Measurements from ENCODE around the gene SULT1C4. TPM values are rescaled to one million over a fixed set of nuclear protein-coding genes. Genes with fewer than 3 reads are reported as not detected.
"Not testable (repeated sequence)": the region's sequence is repeated elsewhere in the genome, so short reads cannot be mapped to it uniquely, and the experiment has no call there.

Gene SULT1C4
- total RNA-seq: 1 to 10 TPM in 1 of 2 donors, under 1 TPM in 1; 0.46 to 1.2 TPM
- long read RNA-seq: 0 reads

DNA sequence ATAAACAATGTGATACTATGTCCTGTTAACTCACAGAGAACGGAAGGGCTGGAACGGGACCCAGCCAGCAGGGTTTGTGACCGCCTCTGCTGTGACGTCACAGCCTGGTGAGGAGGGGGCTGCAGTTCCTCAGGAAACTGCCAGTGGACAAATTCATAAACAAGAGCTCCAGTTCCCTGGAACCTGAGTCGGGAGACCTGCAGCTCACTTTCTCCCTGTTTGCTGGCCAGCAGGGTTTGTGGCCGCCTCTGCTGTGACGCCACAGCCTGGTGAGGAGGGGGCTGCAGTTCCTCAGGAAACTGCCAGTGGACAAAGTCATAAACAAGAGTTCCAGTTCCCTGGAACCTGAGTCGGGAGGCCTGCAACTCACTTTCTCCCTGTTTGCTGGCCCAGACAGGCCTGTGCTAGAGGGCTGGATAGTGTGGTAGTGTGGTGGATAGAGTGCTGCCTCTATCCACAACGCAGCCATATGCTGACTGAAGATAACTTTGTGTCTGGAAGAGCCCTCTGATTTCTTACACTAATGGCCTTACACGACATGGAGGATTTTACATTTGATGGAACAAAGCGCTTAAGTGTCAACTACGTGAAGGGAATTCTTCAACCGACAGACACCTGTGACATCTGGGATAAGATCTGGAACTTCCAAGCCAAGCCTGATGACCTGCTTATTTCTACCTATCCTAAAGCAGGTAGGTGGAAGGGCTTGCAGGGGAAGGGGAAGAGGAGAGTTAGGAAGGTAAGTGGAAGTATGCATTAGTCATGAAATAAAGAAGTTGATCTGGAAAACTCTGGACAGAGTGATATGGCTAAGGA lies at the start of gene SULT1C4:
Gene SULT1C4 (plus strand): TSS at position 140 of the 816 bp plus-strand sequence. CDS start 384 bp downstream, at position 524.
- DNase-seq (peak in 1 of 2 donors; percentile 22), ATAC-seq (no peak)
- intact Hi-C loops (cut with DNase I, micrococcal nuclease): loop anchor here in 1 of 2 donors (10.0 kb wide), 1 partner anchor 207 kb away; no protein-coding TSS in a partner anchor

DNA sequence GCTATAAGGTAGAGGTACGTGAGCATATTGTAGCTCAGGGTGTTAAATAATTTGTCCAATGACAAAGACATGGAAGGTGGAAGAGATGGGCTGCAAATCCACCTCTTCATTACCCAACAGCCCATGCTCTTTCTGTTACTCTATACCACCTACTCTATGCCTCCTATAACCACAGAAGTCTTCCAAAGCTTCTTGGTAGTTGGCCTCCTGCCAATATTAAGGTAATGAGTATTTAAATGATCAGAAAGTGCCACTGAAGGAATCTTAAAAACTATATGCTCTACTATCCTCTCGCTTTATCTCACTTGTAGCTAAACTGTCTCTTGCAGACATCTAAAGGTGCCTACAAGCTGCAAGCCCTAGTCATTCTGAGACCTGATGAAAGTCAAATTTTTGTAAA lies 48.0 kb upstream of the SULT1C4 start:
- no peak for ATAC-seq
- no peak for DNase-seq
- intact Hi-C loops (cut with DNase I, micrococcal nuclease): no loop called here

DNA sequence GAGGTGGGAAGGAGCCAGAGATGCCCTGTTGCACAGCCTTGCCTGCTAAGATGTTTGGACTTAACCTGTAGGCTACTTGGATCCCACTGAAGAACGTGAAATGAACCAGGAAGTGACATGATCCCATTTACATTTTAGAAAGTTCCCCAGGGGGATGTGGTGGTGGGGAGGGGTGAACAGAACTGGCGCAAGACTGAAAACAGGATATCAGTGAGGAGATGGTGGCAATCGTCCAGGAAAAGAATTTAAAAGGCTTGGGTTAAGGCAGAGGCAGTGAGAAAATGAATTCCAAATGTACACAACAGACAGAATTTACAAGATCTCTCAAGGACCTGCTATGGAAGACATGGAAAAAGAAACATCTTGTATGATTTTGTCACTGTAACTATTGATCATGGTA lies 46.8 kb upstream of the SULT1C4 start:
- intact Hi-C loops (cut with DNase I, micrococcal nuclease): no loop called here
- no peak for DNase-seq
- no peak for ATAC-seq

DNA sequence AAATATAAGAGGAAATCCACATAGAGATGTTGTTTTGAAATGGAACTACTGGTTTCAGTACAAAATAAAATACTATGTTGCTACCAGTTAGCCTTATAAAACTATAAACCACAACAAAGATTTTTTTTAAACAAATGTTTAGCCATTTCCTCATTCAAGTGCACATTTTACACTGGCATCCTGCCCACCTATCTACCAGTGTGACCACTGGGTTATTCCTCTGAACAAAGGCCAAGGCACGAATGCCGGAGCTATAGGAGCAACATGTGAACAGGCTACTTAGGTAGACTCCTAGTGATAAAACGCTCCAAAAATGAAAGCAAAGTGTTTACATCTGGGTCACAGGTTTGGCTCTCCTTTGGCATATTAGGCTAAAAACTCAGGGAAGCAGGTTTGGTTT lies 31.8 kb upstream of the SULT1C4 start:
- ATAC-seq: peak; percentile 33
- peak in 1 of 2 donors; percentile 9 for DNase-seq
- intact Hi-C loops (cut with DNase I, micrococcal nuclease): no loop called here

DNA sequence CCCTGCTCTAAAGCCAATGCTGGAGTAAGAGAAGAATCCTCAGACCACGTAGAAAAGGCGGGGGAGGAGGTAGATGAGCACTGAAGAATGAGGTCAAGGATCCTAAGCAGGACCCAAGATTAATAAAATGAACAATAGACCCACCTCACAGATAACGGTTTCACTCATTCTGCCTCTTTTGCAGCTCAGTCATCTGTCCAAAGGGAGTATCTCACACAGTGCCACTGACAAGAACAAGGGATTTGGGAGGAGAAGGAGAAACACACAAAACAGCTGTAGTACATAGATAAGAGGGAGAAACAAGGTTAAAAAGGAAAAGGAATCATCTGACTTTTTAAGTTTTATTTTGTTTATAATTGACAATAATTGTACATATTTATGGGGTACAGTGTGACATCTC lies 30.9 kb upstream of the SULT1C4 start:
- intact Hi-C loops (cut with DNase I, micrococcal nuclease): no loop called here
- DNase-seq (no peak), ATAC-seq (no peak)

DNA sequence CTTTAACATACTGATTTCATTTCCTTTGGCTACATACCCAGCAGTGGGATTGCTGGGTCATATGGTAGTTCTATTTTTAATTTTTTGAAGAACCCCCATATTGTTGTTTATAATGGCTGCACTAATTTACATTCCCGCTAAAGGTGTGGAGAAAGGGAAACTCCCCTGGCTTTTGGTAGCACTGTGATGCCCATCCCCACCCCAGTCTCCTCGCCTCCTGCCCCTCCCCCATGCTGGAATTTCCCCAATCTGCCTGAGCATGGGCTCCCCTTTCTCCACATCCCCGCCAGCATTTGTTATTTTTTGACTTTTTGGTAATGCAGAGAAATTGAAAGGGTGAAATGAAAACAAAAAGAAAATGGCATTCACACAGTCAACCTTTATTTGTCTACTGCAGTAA lies 30.0 kb upstream of the SULT1C4 start:
- DNase-seq: no peak
- intact Hi-C loops (cut with DNase I, micrococcal nuclease): no loop called here
- ATAC-seq: no peak

DNA sequence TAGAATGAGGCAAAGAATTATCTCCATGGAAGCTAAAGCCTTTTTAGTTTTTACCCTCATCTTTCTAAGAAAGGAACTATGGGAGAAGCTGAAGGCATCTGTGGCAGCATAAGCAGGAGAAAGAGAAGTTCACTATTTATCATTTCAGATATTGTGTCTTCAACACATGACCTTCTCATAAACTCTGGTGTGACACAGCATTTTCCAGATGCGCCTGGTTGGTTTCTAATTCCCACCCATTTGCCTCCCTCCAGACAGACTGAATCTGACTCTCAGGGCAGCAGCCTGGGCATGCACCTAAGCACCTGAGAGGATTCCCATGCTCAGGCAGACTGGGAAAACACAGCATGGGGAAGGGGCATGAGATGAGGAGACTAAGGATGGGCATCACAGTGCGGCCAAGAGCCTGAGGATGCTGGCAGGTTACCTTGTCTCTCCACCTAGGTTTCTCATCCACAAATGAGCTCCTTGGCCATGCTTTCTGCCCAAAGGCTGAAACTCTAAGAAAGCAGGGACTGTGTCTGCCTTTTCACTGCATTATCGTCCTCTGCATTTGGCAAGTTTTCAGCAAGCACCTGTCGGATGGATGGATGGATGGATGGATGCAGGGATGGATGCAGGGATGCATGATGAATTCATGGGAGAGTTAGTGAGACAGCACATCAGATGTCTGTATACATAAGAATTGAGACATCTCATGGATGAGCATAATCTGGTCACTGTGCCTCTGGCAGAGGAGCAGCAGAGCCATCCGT lies 28.8 kb upstream of the SULT1C4 start:
- DNase-seq (no peak), ATAC-seq (no peak)
- intact Hi-C loops (cut with DNase I, micrococcal nuclease): no loop called here

DNA sequence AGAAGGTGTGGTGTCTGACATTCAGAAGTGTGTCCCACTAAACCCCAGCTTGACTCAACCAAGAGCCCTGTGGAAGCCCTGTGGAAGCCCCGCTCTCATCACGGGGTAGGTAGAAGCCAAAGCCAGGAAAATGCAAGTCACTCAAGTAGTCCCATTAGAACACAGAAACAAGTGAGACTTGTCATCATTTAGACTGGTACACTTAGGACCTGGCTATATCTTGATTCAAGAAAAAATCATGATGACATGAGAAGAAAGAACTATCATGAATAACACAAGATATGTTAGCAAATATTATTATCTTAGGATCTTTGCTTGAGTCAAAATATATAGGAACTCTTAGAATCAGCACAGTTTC lies 28.2 kb upstream of the SULT1C4 start:
- intact Hi-C loops (cut with DNase I, micrococcal nuclease): no loop called here
- ATAC-seq: no peak
- DNase-seq: no peak

DNA sequence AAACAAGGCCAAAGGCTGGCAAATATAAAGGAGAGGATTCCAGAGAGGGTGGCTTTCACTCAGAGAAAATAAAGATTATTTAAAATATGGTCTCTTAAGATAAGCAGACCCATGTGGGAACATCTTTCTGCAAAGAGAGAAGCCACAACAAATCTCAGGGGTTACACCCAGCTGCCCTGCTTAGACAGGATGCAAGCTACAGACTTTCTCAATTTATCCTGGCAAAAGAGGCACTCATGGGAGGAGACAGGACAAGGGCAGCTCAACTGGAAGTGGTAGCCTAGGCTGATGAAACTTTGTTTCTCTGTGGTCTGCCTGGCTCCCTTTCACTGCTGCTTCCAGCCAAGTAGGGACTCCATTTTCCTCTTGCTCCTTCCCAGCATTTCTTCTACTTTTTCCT lies 25.9 kb upstream of the SULT1C4 start:
- intact Hi-C loops (cut with DNase I, micrococcal nuclease): no loop called here
- ATAC-seq (no peak), DNase-seq (no peak)

DNA sequence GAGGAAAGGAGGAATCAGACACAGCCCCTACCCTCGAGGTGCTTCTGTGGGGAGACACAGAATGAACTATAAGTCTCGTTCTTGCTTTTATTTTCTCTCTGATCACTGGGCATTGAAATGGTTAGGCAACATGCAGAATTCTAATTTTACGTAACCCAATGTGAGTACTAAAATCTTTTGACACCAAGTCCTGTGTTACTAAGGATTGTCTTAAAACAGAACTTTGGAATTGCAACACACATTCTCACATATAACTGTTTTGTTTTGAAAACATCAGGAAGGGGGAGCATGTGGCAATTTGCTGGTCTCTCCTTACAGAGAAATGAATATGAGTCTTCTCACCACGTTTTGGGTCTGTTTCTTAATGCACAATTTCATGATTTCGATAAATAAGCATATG lies 23.6 kb upstream of the SULT1C4 start:
- no peak for DNase-seq
- intact Hi-C loops (cut with DNase I, micrococcal nuclease): no loop called here
- ATAC-seq: no peak

DNA sequence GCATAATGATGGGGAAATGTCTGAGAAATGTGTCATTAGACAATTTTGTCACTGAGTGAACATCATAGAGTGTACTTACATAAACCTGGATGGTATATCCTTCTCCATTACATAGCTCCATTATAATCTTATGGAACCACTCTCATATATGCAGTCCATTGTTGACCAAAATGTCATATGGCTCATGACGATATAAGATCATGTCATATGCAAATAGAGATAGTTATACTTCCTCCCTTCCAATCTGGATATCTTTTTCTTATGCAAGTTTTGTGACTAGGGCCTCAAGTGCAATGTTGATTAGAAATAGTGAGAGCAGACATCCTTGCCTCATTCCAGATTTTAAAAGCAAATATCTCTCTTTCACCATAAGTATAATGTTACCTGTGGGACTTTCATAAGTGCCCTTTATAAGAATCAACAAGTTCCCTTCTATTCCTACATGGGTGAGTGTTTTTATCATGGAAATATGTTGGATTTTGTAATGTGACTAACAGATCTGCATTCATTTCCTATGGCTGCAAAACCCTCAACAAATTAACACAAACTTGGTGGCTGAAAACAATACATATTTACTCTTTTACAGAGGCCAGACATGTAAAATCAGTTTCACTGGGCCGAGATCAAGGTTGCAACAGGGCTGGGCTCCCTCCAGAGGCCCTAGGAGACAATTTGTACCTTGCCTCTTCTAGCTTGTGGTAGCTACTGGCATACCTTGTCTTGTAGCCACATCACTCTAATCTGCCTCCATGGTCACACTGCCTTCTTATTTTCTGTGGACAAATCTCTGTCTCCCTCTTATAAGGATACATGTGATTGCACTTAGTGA lies 21.6 kb upstream of the SULT1C4 start:
- DNase-seq: no peak
- no peak for ATAC-seq
- intact Hi-C loops (cut with DNase I, micrococcal nuclease): no loop called here

DNA sequence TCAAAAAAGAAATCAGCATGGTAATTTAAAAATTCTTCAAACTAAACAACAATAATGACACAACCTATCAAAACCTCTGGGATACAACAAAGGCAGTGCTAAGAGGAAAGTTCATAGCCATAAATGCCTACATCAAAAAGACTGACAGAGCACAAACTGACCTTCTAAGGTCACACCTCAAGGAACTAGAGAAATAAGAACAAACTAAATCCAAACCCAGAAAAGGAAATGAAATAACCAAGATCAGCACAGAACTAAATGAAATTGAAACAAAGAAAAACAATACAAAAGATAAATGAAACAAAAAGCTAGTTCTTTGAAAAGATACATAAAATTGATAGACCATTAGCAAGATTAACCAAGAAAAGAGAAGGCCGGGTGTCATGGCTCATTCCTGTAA lies 18.4 kb upstream of the SULT1C4 start:
- ATAC-seq; DNase-seq; intact Hi-C loops (cut with DNase I, micrococcal nuclease): not testable (repeated sequence)

DNA sequence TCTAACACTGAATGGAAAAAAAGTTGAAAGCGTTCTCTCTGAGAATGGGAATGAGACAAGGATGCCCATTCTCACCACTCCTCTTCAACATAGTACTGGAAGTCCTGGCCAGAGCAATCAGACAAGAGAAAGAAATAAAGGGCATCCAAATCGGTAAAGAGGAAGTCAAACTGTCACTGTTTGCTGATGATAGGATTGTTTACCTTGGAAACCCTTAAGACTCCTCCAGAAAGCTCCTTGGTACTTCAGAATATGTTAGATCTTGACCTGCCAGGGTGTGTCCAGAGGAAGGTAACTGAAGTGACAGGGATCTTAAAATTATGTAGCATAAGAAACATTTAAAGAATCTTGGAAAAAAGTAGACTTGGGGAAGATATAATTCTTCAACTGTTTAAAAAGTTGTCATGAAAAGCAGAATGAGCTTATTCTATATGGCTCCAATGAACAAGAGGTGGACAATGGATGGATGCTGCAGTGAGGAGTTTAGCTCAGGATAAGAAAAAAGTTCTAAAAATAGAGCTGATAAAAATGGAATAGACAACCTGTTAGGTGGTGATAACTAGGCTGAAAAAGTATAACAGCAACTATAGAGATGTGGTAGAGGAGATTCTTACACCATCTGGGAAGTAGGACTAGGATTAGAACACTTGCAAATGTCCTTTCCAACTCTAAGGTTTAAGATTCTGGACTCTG lies 16.8 kb upstream of the SULT1C4 start:
- intact Hi-C loops (cut with DNase I, micrococcal nuclease): no loop called here
- no peak for DNase-seq
- no peak for ATAC-seq

DNA sequence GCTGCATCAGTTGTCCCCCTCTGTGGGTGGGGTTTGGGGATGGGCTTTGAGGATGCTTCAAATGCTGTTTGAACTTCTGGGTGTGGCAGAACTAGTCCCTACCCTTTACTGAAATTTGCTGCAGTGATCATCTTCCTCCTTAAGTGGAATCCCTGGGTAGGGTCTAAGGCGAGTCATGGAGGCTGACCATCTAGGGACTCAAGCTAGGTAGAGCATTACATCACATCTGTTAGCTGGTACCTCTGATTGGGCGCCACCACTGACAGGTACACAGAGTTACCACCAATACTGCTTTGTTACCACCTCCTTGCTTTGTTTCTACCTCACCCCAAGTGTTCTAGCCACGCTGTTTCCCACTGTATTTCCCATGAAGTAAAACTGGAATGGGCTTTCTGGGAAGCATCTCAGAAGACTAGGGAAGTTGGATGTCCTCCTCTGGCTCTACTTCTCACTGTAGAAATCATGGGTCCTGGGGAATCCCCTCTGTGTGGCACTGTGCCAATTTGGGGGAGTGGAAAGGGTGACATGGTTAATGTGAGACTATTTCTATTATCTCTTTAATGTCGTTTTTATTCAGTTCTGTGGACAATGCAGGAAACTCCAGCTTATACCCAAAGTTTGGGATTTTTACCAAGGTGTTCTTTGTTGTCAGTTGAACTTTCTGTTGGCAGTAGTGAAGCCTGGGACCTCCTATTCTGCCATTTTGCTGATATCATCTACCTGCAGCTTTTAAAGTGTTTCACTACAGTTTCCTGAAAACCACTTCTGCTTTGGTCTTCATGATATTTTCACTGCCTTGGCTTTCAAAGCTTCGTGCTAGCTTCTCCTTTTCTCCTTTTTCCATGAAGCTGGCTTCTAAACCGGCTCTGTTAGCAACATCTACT lies 14.5 kb upstream of the SULT1C4 start:
- DNase-seq (no peak), ATAC-seq (no peak)
- intact Hi-C loops (cut with DNase I, micrococcal nuclease): no loop called here

DNA sequence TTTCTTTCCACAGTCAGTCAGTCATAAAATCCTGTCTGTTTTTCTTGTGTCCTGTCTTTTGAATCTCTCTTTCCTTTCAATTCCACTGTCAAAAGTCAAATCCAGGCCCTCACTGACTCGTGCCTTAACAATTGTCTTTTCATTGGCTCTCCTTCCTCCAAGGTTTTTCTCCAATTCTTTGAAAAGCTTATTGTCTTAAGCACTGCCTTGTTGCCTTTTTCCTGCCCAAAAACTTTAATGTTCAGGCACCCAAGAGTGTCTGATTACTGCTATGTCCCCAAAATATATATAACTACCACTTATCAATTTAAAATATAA lies 13.9 kb upstream of the SULT1C4 start:
- ATAC-seq (no peak), DNase-seq (no peak)
- intact Hi-C loops (cut with DNase I, micrococcal nuclease): no loop called here

DNA sequence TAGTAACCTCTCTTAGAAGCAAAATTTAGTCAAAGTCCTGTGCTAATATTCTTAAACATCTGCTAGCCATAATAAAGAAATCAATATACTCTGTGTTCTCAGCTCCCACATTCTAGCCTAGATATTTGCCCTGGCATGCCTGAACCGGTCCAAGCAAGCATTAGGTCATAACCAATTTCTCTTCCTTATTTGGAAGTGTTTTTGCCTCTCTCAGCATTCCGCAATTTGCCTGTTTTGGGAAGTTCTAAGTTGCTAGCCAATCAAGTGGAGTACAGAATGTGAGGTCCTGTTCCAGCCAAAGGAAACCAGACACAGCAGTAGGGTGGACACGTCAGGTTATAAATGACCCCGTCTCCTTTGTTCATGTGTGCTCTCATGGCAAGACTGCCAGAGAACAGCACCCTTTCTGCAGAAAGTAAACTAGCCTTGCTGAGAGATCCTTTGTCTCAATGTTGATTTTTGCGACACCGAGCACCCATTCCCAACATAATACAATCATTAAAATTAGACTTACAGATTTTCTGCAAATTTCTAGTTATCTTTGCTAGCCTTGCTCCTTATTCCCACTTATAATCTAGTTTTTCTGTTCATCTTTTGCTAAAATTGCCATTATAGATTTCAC lies 13.0 kb upstream of the SULT1C4 start:
- ATAC-seq (no peak), DNase-seq (no peak)
- intact Hi-C loops (cut with DNase I, micrococcal nuclease): no loop called here

DNA sequence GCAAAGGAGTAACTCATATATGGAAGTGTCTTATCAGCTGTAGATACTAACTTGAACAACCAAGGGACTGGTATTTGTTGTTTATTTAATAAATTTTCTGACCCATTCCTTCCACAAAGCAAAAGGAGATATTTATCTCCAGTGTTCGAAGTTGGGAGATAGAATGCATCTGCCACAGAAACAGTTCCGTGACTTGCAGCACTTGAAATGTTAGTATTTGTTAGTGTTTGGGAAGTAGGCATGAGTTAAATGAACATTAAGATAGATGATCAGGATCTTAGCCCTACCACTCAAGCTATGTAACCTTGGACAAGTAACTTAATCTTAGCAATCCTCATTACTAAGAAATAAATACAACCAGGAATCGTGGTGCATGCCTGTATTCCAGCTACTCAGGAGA lies 12.1 kb upstream of the SULT1C4 start:
- intact Hi-C loops (cut with DNase I, micrococcal nuclease): no loop called here
- ATAC-seq (no peak), DNase-seq (no peak)

DNA sequence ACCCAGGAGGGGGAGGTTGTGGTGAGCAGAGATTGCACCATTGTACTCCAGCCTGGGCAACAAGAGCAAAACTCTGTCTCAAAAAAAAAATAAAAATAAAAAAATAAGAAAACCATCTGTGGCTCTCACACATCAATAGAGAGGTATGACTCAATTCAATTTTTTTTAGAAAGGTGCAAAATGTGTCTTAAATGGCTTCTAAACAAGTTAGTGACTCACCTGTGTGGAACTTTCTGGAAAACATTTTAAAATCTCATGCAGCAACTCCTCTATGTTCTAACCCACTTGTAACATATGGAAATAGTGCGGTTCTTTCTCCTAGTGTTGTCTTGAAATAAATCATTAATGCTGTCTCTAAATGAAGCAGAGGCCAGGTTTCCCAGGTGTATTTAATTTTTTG lies 10.7 kb upstream of the SULT1C4 start:
- no peak for DNase-seq
- no peak for ATAC-seq
- intact Hi-C loops (cut with DNase I, micrococcal nuclease): no loop called here

All from left colon (tissue), 2 donors.